ENCODE data around the gene HMOX2.

GRCh38 chr16:4535627-4536108 is 59.5 kb downstream of the HMOX2 start:
- TF ChIP-seq POLR2AphosphoS5 (IDR thresholded peaks at IDR 0.05) (no peak), CTCF (IDR thresholded peaks at IDR 0.05) (no peak), POLR2A (IDR thresholded peaks at IDR 0.05; ENCODE audit: low read depth) (no peak)

Measured in esophagus muscularis mucosa (tissue), 3 donors.